Epithelial cell of esophagus (primary cell): ENCODE results near the gene FAM53A.
A peak's percentile ranks its signal among the peaks of the same experiment; 100 is the strongest.
"Not testable (repeated sequence)": the region's sequence is repeated elsewhere in the genome, so short reads cannot be mapped to it uniquely, and the experiment has no call there.

Source experiments
- DNase-seq: peaks from one replicate; pipeline ENCODE4 v3.0.0; 2010; ENCODE audit warnings: low read depth
- H3K4me3 ChIP-seq: 2 replicates; pipeline ENCODE4 v1.5.1; 2011; ENCODE audit warnings: mild to moderate bottlenecking, low read length, control low read depth
- CTCF ChIP-seq: IDR thresholded peaks from 2 replicates; pipeline ENCODE4 v1.5.1; 2011; ENCODE audit warnings: low read depth, mild to moderate bottlenecking, low read length, control low read depth, inconsistent platforms; ENCODE audit not compliant: insufficient read depth; ENCODE audit errors: missing control alignments

FAM53A gene

DNA sequence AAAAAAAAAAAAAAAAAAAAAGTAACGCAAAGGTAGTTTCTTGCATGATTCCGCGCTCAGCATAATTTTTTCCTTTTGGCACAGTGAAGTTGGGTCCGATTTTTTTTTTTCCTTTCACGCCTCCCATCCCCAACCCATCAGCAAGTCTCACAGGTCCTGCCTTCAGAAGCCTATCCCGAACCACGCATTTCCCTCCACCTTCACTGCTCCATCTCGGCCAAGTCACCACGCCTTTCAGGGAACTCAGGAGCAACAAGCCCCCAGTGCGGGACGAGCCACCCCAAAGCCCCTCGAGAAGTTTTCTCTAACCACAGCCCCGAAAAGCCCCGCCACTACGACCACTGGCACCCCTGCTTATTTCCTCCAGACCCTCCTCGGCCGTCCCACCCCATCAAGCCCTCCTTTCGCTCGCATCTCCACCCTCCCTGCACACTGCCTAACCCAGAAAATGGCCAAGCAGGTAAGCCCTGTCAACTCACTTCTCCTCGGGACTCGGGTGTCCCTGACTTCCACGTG is 27.0 kb upstream of the FAM53A start:
- peak overlapping the region; percentile 88 for H3K4me3 ChIP-seq
- TF ChIP-seq CTCF, result no peak
- DNase-seq, result peak; percentile 29

DNA sequence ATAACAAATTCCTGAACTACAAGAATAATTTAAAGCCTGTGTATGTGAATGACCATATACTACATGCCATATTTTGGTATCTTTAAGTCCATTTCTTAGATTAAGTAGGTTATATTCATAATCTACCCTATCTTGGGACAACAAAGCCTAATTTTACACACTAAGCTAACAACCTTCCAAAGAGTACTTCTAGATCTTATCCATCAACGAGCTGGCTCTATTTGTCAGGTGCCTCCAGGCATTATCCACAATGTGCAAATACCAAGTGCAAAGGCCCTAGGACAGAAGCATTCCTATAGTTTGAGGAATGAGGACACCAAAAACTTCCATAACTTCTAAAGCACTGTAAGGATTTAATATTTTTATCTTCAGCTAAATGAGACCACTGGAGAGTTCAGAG is 24.5 kb upstream of the FAM53A start:
- TF ChIP-seq CTCF, result no peak
- DNase-seq, result no peak
- no peak overlapping the region for H3K4me3 ChIP-seq

GRCh38 chr4:1706358-1706757 is 22.2 kb upstream of the FAM53A start:
- TF ChIP-seq CTCF, result no peak
- no peak for DNase-seq

GRCh38 chr4:1705732-1706131 is 21.6 kb upstream of the FAM53A start:
- no peak for DNase-seq
- no peak overlapping the region for H3K4me3 ChIP-seq
- no peak for TF ChIP-seq CTCF

More at GRCh38 chr4:1706358-1706757, 22.2 kb upstream of the FAM53A start:
- H3K4me3 ChIP-seq, result no peak overlapping the region

- DNase-seq, result no peak
- no peak for TF ChIP-seq CTCF
- no peak overlapping the region for H3K4me3 ChIP-seq
These were observed 19.8 kb upstream of the FAM53A start for GRCh38 chr4:1703867-1704266.

- H3K4me3 ChIP-seq, result not testable (repeated sequence)
These were observed 17.6 kb upstream of the FAM53A start for GRCh38 chr4:1701671-1702070.

DNA sequence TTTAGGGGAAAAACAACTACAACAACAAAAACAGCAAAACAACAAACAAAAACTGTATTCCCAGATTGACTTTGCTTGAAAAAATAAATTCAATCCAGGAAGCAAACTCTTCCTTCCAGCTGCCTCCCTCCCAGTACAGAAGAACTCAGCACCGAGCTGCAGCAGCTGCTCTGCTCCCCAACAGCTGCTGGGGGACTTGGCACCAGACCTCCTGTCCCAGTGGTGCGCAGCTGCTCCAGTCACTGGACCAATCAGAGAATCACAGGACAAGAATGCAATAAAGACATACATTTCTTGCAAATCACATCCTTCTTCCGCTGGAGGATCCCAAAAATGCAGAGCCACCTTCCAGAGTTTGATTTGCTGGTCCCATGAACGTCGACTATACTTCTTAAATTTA is 11.8 kb upstream of the FAM53A start:
- H3K4me3 ChIP-seq, result no peak overlapping the region
- no peak for TF ChIP-seq CTCF
- no peak for DNase-seq

More at GRCh38 chr4:1701671-1702070, 17.6 kb upstream of the FAM53A start:
- not testable (repeated sequence) for DNase-seq
